Astrocyte (in vitro differentiated cells and primary cell): ENCODE measurements around the gene DNAL4. TPM values are rescaled to one million over a fixed set of nuclear protein-coding genes. Genes with fewer than 3 reads are reported as not detected.

ENCODE experiments used
- DNase-seq: peaks from one replicate; pipeline ENCODE4 v3.0.0-alpha.2; 2010; ENCODE audit warnings: low read depth
- FAIRE-seq: peaks from 2 replicates; lab custom pipeline; 2011; peaks lifted over from hg19 to GRCh38; lab: Jason Lieb, UNC
- H2AFZ ChIP-seq: 2 replicates; pipeline ENCODE4 v1.6.0; 2012; ENCODE audit warnings: low read depth, low read length, inconsistent platforms
- H3K27ac ChIP-seq: 2 replicates; pipeline ENCODE4 v1.5.1; 2011; ENCODE audit warnings: low read depth, low read length, inconsistent platforms
- H3K27me3 ChIP-seq: 2 replicates; pipeline ENCODE4 v1.6.0; 2011; ENCODE audit warnings: low read length, inconsistent platforms; ENCODE audit not compliant: insufficient read depth
- H3K36me3 ChIP-seq: 2 replicates; pipeline ENCODE4 v1.5.1; 2011; ENCODE audit warnings: low read length, inconsistent platforms; ENCODE audit not compliant: insufficient read depth
- H3K4me1 ChIP-seq: 2 replicates; pipeline ENCODE4 v1.5.1; 2011; ENCODE audit warnings: low read length, inconsistent platforms; ENCODE audit not compliant: insufficient read depth
- H3K4me2 ChIP-seq: 2 replicates; pipeline ENCODE4 v1.6.0; 2012; ENCODE audit warnings: low read length, inconsistent platforms
- H3K4me3 ChIP-seq: 2 replicates; pipeline ENCODE4 v1.5.1; 2011; ENCODE audit warnings: low read depth, mild to moderate bottlenecking, low read length, inconsistent platforms; ENCODE audit not compliant: insufficient read depth
- H3K79me2 ChIP-seq: 2 replicates; pipeline ENCODE4 v1.6.0; 2012; ENCODE audit warnings: mild to moderate bottlenecking, low read length, inconsistent platforms; ENCODE audit not compliant: insufficient read depth
- H3K9ac ChIP-seq: 2 replicates; pipeline ENCODE4 v1.6.0; 2012; ENCODE audit warnings: mild to moderate bottlenecking, low read length, inconsistent platforms
- H3K9me3 ChIP-seq: 2 replicates; pipeline ENCODE4 v1.5.1; 2012; ENCODE audit warnings: low read depth, mild to moderate bottlenecking, low read length, inconsistent platforms; ENCODE audit not compliant: insufficient read depth
- H4K20me1 ChIP-seq: 2 replicates; pipeline ENCODE4 v1.6.0; 2012; ENCODE audit warnings: low read length, inconsistent platforms; ENCODE audit not compliant: insufficient read depth
- H3K27ac Mint-ChIP-seq: one replicate; pipeline ENCODE4 v1.8.0; 2021; ENCODE audit warnings: mild to moderate bottlenecking, mixed read lengths; ENCODE audit not compliant: unreplicated experiment
- H3K27me3 Mint-ChIP-seq: one replicate; pipeline ENCODE4 v1.8.0; 2021; ENCODE audit warnings: low read depth, mixed read lengths; ENCODE audit not compliant: unreplicated experiment
- H3K36me3 Mint-ChIP-seq: one replicate; pipeline ENCODE4 v1.8.0; 2021; ENCODE audit warnings: low read depth, mixed read lengths; ENCODE audit not compliant: unreplicated experiment
- H3K4me1 Mint-ChIP-seq: one replicate; pipeline ENCODE4 v1.8.0; 2021; ENCODE audit warnings: low read depth, mixed read lengths; ENCODE audit not compliant: unreplicated experiment
- H3K4me3 Mint-ChIP-seq: one replicate; pipeline ENCODE4 v1.8.0; 2021; ENCODE audit warnings: mild to moderate bottlenecking, moderate library complexity, mixed read lengths; ENCODE audit not compliant: unreplicated experiment
- H3K9me3 Mint-ChIP-seq: one replicate; pipeline ENCODE4 v1.8.0; 2021; ENCODE audit warnings: mild to moderate bottlenecking, mixed read lengths; ENCODE audit not compliant: unreplicated experiment
- EZH2 ChIP-seq: IDR thresholded peaks from 2 replicates; pipeline ENCODE4 v1.6.1; 2012; ENCODE audit warnings: mild to moderate bottlenecking, low read length, inconsistent platforms; ENCODE audit not compliant: insufficient read depth
- total RNA-seq: library from RNA; stranded (reverse); gene quantifications from 2 replicates; pipeline ENCODE4 v1.2.1, GENCODE V29; 2021
- TF ChIP-seq, protein P1 (sequence below): IDR thresholded peaks from 2 replicates; pipeline ENCODE4 v1.5.1; 2011; ENCODE audit warnings: low read depth, mild to moderate bottlenecking, inconsistent platforms, low read length, moderate library complexity; ENCODE audit not compliant: insufficient read depth

Gene DNAL4
- total RNA-seq, 1 donor from 2014 or later: 12.8 TPM

DNA sequence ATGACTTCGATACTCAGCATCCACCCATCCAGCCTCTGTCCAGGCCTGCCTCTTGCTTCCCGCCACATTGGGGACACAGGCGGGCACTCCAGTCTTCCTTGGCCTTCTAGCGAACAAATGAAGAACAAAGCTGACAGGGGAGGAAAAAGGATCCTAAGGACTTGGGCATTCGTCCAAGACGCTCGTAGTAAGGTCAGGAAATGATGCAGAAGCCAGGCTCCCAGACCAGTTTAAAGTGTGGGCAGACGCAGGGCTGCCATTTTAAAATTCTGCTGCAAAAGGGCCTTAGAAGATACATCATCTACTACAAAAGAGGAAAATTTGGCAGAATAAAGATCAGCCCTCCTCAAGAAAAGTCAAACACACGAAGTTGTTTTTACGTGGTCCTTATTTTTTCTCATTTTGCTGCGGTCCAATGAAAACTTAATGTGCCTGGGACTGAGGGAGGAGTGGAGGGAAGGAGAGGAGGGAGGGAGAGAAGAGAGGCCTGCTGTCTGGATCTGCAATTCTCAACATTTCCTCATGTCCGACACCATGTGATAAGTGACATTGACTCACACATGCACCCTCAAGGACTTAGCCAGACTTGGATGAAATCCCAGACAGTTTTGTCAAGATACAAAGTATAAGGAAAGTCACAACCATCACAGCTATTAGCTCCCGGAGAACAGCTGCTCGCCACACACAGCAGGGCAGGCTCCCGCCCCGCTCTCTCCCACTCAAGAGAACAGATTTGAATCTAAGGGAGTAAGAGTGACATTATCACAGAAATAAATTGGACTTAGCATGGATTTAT is 5.7 kb downstream of the DNAL4 start:
- peak overlapping the region; percentile 42 for H3K9ac ChIP-seq
- H3K27me3 Mint-ChIP-seq: no peaks in the 10 kb centered on the region
- peak overlapping the region; percentile 8 for H2AFZ ChIP-seq
- peak; percentile 90 for FAIRE-seq
- TF ChIP-seq EZH2: no peak
- TF ChIP-seq, protein P1, sequence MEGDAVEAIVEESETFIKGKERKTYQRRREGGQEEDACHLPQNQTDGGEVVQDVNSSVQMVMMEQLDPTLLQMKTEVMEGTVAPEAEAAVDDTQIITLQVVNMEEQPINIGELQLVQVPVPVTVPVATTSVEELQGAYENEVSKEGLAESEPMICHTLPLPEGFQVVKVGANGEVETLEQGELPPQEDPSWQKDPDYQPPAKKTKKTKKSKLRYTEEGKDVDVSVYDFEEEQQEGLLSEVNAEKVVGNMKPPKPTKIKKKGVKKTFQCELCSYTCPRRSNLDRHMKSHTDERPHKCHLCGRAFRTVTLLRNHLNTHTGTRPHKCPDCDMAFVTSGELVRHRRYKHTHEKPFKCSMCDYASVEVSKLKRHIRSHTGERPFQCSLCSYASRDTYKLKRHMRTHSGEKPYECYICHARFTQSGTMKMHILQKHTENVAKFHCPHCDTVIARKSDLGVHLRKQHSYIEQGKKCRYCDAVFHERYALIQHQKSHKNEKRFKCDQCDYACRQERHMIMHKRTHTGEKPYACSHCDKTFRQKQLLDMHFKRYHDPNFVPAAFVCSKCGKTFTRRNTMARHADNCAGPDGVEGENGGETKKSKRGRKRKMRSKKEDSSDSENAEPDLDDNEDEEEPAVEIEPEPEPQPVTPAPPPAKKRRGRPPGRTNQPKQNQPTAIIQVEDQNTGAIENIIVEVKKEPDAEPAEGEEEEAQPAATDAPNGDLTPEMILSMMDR: no peak
- peaks cover 3% of the 10 kb centered on the region for H3K79me2 ChIP-seq
- peak; percentile 97 for DNase-seq
- H3K4me3 Mint-ChIP-seq: no peak overlapping the region
- no peaks in the 10 kb centered on the region for H3K9me3 ChIP-seq
- H3K27ac ChIP-seq: peak overlapping the region; percentile 40
- H3K4me1 ChIP-seq: peaks cover 32% of the 10 kb centered on the region
- H3K9me3 Mint-ChIP-seq: no peaks in the 10 kb centered on the region
- H3K4me3 ChIP-seq: no peak overlapping the region
- H3K27ac Mint-ChIP-seq: peak overlapping the region; percentile 69
- no peaks in the 10 kb centered on the region for H3K27me3 ChIP-seq
- H3K36me3 ChIP-seq: peaks cover 8% of the 10 kb centered on the region
- peak overlapping the region; percentile 58 for H3K4me2 ChIP-seq
- H3K36me3 Mint-ChIP-seq: peaks cover 5% of the 10 kb centered on the region
- peaks cover 3% of the 10 kb centered on the region for H4K20me1 ChIP-seq
- H3K4me1 Mint-ChIP-seq: peaks cover 23% of the 10 kb centered on the region

DNA sequence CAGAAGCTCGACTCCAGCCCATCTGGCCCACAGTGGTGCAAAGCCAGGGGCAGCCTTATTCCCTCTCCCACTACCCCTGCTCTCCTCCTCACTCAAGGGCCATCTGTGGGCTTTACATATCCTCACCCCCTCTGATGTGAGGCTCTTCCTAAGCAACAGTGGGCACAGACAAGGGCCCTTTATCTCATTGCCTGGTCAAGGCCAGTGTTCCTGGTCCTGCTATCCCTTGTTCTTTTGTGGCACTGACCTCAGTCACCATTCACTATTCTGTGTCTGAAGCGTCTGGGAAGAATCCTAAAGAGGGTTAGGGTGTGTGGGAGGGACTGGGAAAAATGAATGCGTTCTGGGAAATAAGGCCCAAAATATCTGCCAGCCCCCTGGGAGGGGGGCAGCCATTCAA is 7.3 kb downstream of the DNAL4 start:
- no peaks in the 10 kb centered on the region for H3K9me3 ChIP-seq
- FAIRE-seq (no peak), DNase-seq (no peak)
- no peak overlapping the region for H3K27ac ChIP-seq
- no peak overlapping the region for H2AFZ ChIP-seq
- Mint-ChIP-seq H3K27me3 (no peaks in the 10 kb centered on the region), H3K9me3 (no peaks in the 10 kb centered on the region), H3K36me3 (peaks cover 5% of the 10 kb centered on the region), H3K27ac (no peak overlapping the region), H3K4me1 (peaks cover 23% of the 10 kb centered on the region), H3K4me3 (no peak overlapping the region)
- H3K36me3 ChIP-seq: peaks cover 8% of the 10 kb centered on the region
- no peak overlapping the region for H3K4me3 ChIP-seq
- no peak for TF ChIP-seq EZH2
- TF ChIP-seq, protein P1: no peak
- no peaks in the 10 kb centered on the region for H3K79me2 ChIP-seq
- peaks cover 38% of the 10 kb centered on the region for H3K4me1 ChIP-seq
- H4K20me1 ChIP-seq: peaks cover 3% of the 10 kb centered on the region
- H3K4me2 ChIP-seq: no peak overlapping the region
- H3K9ac ChIP-seq: no peak overlapping the region
- no peaks in the 10 kb centered on the region for H3K27me3 ChIP-seq

DNA sequence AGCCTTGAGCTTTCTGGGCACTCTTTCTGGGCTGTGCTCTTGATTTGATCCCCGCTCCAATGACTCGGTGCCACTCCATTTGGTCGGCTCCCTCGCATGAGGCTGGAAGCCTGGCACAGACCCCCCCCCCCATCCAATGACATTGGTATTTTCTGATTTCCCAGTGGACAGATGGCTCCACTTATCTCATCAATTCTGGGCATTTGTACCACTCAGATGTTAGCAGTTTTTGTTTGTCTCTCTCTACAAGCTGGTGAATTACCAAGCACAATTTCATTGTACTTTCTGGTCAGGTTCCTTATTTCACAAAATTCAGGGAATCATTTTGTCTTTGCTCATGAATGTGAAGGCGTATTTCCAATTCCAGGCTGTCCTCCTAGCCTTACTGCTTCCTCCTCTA is 9.1 kb downstream of the DNAL4 start:
- Mint-ChIP-seq H3K27me3 (peaks cover 2% of the 10 kb centered on the region), H3K4me1 (peaks cover 23% of the 10 kb centered on the region), H3K4me3 (no peak overlapping the region), H3K9me3 (no peaks in the 10 kb centered on the region), H3K27ac (no peak overlapping the region), H3K36me3 (peaks cover 9% of the 10 kb centered on the region)
- Histone ChIP-seq H3K9me3 (no peaks in the 10 kb centered on the region), H3K4me1 (peaks cover 38% of the 10 kb centered on the region), H3K4me2 (no peak overlapping the region), H3K36me3 (no peaks in the 10 kb centered on the region), H3K9ac (no peak overlapping the region), H2AFZ (no peak overlapping the region), H4K20me1 (peaks cover 3% of the 10 kb centered on the region), H3K27ac (no peak overlapping the region), H3K4me3 (no peak overlapping the region), H3K79me2 (no peaks in the 10 kb centered on the region), H3K27me3 (no peaks in the 10 kb centered on the region)
- no peak for FAIRE-seq
- no peak for TF ChIP-seq EZH2
- TF ChIP-seq, protein P1: no peak
- DNase-seq: no peak
